CD14-positive monocyte (primary cell): Measurements from ENCODE around the gene NPR3. TPM values are rescaled to one million over a fixed set of nuclear protein-coding genes. Genes with fewer than 3 reads are reported as not detected.

Source experiments
- DNase-seq, 3 donors: peaks; one replicate each; pipeline ENCODE4 v3.0.0-alpha.2; 2011 to 2022
- H2AFZ ChIP-seq: 2 replicates; pipeline ENCODE4 v1.6.0; 2012; ENCODE audit warnings: mild to moderate bottlenecking, low read depth, low read length, inconsistent platforms; ENCODE audit not compliant: insufficient read depth, poor library complexity, severe bottlenecking
- H3K27ac ChIP-seq, 2 donors: 1 replicate in 1 of 2; 2 replicates in 1 of 2; pipeline ENCODE4 v1.5.1; 2012 to 2013; ENCODE audit warnings: low read length in 2 of 2, control low read depth in 1 of 2, inconsistent platforms in 1 of 2, low read depth in 1 of 2, mild to moderate bottlenecking in 1 of 2
- H3K27me3 ChIP-seq, 2 donors: one replicate each; pipeline versions ENCODE4 v1.6.0 to v1.6.1; 2011 to 2013; ENCODE audit warnings: low read length in 2 of 2; ENCODE audit not compliant: control insufficient read depth in 2 of 2, insufficient read depth in 2 of 2
- H3K36me3 ChIP-seq, 2 donors: replicated peaks in 1 of 2; 1 replicate in 1 of 2; 2 replicates in 1 of 2; pipeline versions ENCODE4 v1.5.1 to v1.6.1; 2012 to 2013; ENCODE audit warnings: low read length in 2 of 2, control low read depth in 1 of 2, inconsistent platforms in 1 of 2, mild to moderate bottlenecking in 1 of 2; ENCODE audit not compliant: insufficient read depth in 2 of 2, control insufficient read depth in 1 of 2
- H3K4me1 ChIP-seq, 2 donors: 1 replicate in 1 of 2; 2 replicates in 1 of 2; pipeline versions ENCODE4 v1.5.1 to v1.6.1; 2012 to 2013; ENCODE audit warnings: low read length in 2 of 2, control low read depth in 1 of 2, inconsistent platforms in 1 of 2, mild to moderate bottlenecking in 1 of 2, moderate library complexity in 1 of 2; ENCODE audit not compliant: insufficient read depth in 2 of 2, control insufficient read depth in 1 of 2
- H3K4me2 ChIP-seq: replicated peaks from 2 replicates; pipeline ENCODE3; 2012; ENCODE audit warnings: low read length, moderate library complexity, mild to moderate bottlenecking; ENCODE audit not compliant: poor library complexity, severe bottlenecking; ENCODE audit errors: extremely low read depth
- H3K4me3 ChIP-seq, 3 experiments: fragments of 200-600 bp in 1 of 3; sonication (generic) in 1 of 3; replicated peaks in 1 of 3; 1 replicate in 2 of 3; 2 replicates in 1 of 3; pipeline ENCODE4 v1.5.1; 2011 to 2013; ENCODE audit warnings: low read length in 3 of 3, mild to moderate bottlenecking in 3 of 3, control low read depth in 2 of 3, low read depth in 2 of 3, inconsistent platforms in 1 of 3, moderate library complexity in 1 of 3
- H3K79me2 ChIP-seq: 2 replicates; pipeline ENCODE4 v1.6.0; 2012; ENCODE audit warnings: mild to moderate bottlenecking, control low read depth, inconsistent platforms, low read length, moderate library complexity; ENCODE audit not compliant: insufficient read depth
- H3K9ac ChIP-seq: 2 replicates; pipeline ENCODE4 v1.6.0; 2017; ENCODE audit warnings: low read length, mild to moderate bottlenecking; ENCODE audit not compliant: insufficient read depth, poor library complexity, severe bottlenecking
- H3K9me3 ChIP-seq, 2 donors: replicated peaks in 1 of 2; 1 replicate in 1 of 2; 2 replicates in 1 of 2; pipeline versions ENCODE4 v1.5.1 to v1.6.1; 2012 to 2013; ENCODE audit warnings: low read length in 2 of 2, control low read depth in 1 of 2; ENCODE audit not compliant: control insufficient read depth in 1 of 2, insufficient read depth in 1 of 2
- H4K20me1 ChIP-seq: 2 replicates; pipeline ENCODE4 v1.6.0; 2012; ENCODE audit warnings: mild to moderate bottlenecking, low read length, control low read depth, moderate library complexity; ENCODE audit not compliant: insufficient read depth
- H3K27ac Mint-ChIP-seq, 7 donors: one replicate each; pipeline ENCODE4 v1.8.0; 2020; ENCODE audit warnings: mild to moderate bottlenecking in 7 of 7, mixed read lengths in 7 of 7, moderate library complexity in 6 of 7, inconsistent platforms in 2 of 7
- H3K27me3 Mint-ChIP-seq, 3 donors: one replicate each; pipeline ENCODE4 v1.8.0; 2021 to 2022; ENCODE audit warnings: low read depth in 3 of 3, mild to moderate bottlenecking in 3 of 3, mixed read lengths in 3 of 3, moderate library complexity in 3 of 3, inconsistent platforms in 1 of 3
- H3K36me3 Mint-ChIP-seq, 2 donors: one replicate each; pipeline ENCODE4 v1.8.0; 2020; ENCODE audit warnings: mixed read lengths in 2 of 2, inconsistent platforms in 1 of 2, mild to moderate bottlenecking in 1 of 2
- H3K4me1 Mint-ChIP-seq: one replicate; pipeline ENCODE4 v1.8.0; 2020; ENCODE audit warnings: mild to moderate bottlenecking, mixed read lengths
- H3K4me3 Mint-ChIP-seq, 2 donors: one replicate each; pipeline ENCODE4 v1.8.0; 2020; ENCODE audit warnings: mild to moderate bottlenecking in 2 of 2, mixed read lengths in 2 of 2, moderate library complexity in 1 of 2
- H3K9me3 Mint-ChIP-seq, 7 donors: one replicate each; pipeline ENCODE4 v1.8.0; 2020 to 2022; ENCODE audit warnings: mixed read lengths in 7 of 7, mild to moderate bottlenecking in 6 of 7, moderate library complexity in 6 of 7, inconsistent platforms in 2 of 7
- CTCF ChIP-seq: fragments of 200-600 bp; IDR thresholded peaks from one replicate; pipeline ENCODE4 v1.8.0; 2022; ENCODE audit warnings: antibody characterized with exemption, mild to moderate bottlenecking
- WGBS: methylation state at CpG from one replicate; pipeline ENCODE4 v1.1.5; 2013; ENCODE audit warnings: missing lambda C conversion rate; ENCODE audit not compliant: insufficient coverage; 5-methylcytosine and 5-hydroxymethylcytosine counted together
- intact Hi-C, 2 donors: fragments of 100-400 bp; cut with micrococcal nuclease; formaldehyde crosslinking; loops; one replicate each; pipeline versions ENCODE4 v1.15.0 to v1.15.1; 2023
- polyA plus RNA-seq, 3 donors: library from polyadenylated mRNA; depleted of rRNA in 1 of 3; unstranded in 2 of 3; stranded (reverse) in 1 of 3; fragments of 300-500 nt in 2 of 3; fragments of >200 nt in 1 of 3; fragmentation: Illumina TruSeq in 2 of 3; gene quantifications; 1 replicate in 2 of 3; 2 replicates in 1 of 3; pipeline ENCODE4 v1.2.3, GENCODE V29; 2012 to 2021

The NPR3 gene
- polyA plus RNA-seq, 3 donors: not detected

- Histone ChIP-seq H3K36me3 (no peaks in the 10 kb centered on the region), H3K4me2 (no peak overlapping the region), H3K9me3 (no peaks in the 10 kb centered on the region), H3K79me2 (no peaks in the 10 kb centered on the region), H3K27ac (no peak overlapping the region), H3K9ac (no peak overlapping the region), H3K27me3 (no peaks in the 10 kb centered on the region), H4K20me1 (no peaks in the 10 kb centered on the region), H2AFZ (no peak overlapping the region), H3K4me3 (no peak overlapping the region), H3K4me1 (no peaks in the 10 kb centered on the region)
- peaks cover 0 to 4% (median 0%) of the 10 kb centered on the region in 7 donors for H3K9me3 Mint-ChIP-seq
- WGBS: no CpG with 5 or more reads among the region's 1 CpG
- H3K4me3 Mint-ChIP-seq: no peak overlapping the region
- intact Hi-C loops: no loop called here
- peaks cover 0 to 1% (median 0%) of the 10 kb centered on the region in 3 donors for H3K27me3 Mint-ChIP-seq
- no peak for TF ChIP-seq CTCF
- no peak overlapping the region for H3K27ac Mint-ChIP-seq
- no peaks in the 10 kb centered on the region for H3K36me3 Mint-ChIP-seq
- DNase-seq: no peak
- H3K4me1 Mint-ChIP-seq: no peaks in the 10 kb centered on the region
Observed at GRCh38 chr5:32831624-32832023, 120.5 kb downstream of the NPR3 start.

- intact Hi-C loops: no loop called here
Observed at GRCh38 chr5:32833127-32833526, 122.0 kb downstream of the NPR3 start.

More at GRCh38 chr5:32833127-32833526, 122.0 kb downstream of the NPR3 start:
- no CpG with 5 or more reads among the region's 1 CpG for WGBS
- Histone ChIP-seq H3K9me3 (no peaks in the 10 kb centered on the region), H3K36me3 (no peaks in the 10 kb centered on the region), H3K27me3 (no peaks in the 10 kb centered on the region), H2AFZ (no peak overlapping the region), H3K27ac (no peak overlapping the region), H3K4me2 (no peak overlapping the region), H3K9ac (no peak overlapping the region), H3K4me1 (no peaks in the 10 kb centered on the region), H4K20me1 (no peaks in the 10 kb centered on the region), H3K4me3 (no peak overlapping the region), H3K79me2 (no peaks in the 10 kb centered on the region)
- Mint-ChIP-seq H3K27me3 (peaks cover 0 to 1% (median 0%) of the 10 kb centered on the region in 3 donors), H3K4me1 (no peaks in the 10 kb centered on the region), H3K36me3 (no peaks in the 10 kb centered on the region), H3K27ac (no peak overlapping the region), H3K4me3 (no peak overlapping the region), H3K9me3 (peaks cover 0 to 4% (median 0%) of the 10 kb centered on the region in 7 donors)
- no peak for DNase-seq
- no peak for TF ChIP-seq CTCF
